IMR-90 (cell line): ENCODE data around the gene TMEM205. TPM values are rescaled to one million over a fixed set of nuclear protein-coding genes. Genes with fewer than 3 reads are reported as not detected.

ENCODE experiments used
- ELK1 ChIP-seq: fragments of 150-350 bp; IDR thresholded peaks from 2 replicates; pipeline ENCODE4 v1.6.1; 2016; ENCODE audit warnings: low read depth, mild to moderate bottlenecking, low read length, moderate library complexity, borderline replicate concordance
- FOS ChIP-seq: fragments of 150-350 bp; IDR thresholded peaks from 2 replicates; pipeline ENCODE4 v1.6.1; 2016; ENCODE audit warnings: low read depth, low read length
- POLR2A ChIP-seq: IDR thresholded peaks from 2 replicates; pipeline ENCODE4 v1.6.1; 2012; ENCODE audit warnings: mild to moderate bottlenecking, low read depth, low read length
- RAD21 ChIP-seq: IDR thresholded peaks from 2 replicates; pipeline ENCODE4 v1.6.1; 2012; ENCODE audit warnings: low read length, improper control_type of control experiment
- polyA plus RNA-seq, 3 experiments: library from polyadenylated mRNA; depleted of rRNA; stranded (reverse); fragments of >200 nt; gene quantifications; 2 replicates each; pipeline ENCODE4 v1.2.3, GENCODE V29; 2012; ENCODE audit warnings: low replicate concordance in 1 of 3
- total RNA-seq: library from RNA; depleted of rRNA; stranded (reverse); fragments of >200 nt; gene quantifications from 2 replicates; pipeline ENCODE4 v1.2.3, GENCODE V29; 2012
- TF ChIP-seq, protein P1 (sequence below): conservative IDR thresholded peaks from 2 replicates; pipeline ENCODE4 v1.5.1; 2012; ENCODE audit warnings: mild to moderate bottlenecking, low read depth, low read length, improper control_type of control experiment

The TMEM205 gene
- total and polyA plus RNA-seq, 2 of the 4 experiments (the other 2 are of a cell fraction): 110 to 136 TPM

- TF ChIP-seq, protein P1, sequence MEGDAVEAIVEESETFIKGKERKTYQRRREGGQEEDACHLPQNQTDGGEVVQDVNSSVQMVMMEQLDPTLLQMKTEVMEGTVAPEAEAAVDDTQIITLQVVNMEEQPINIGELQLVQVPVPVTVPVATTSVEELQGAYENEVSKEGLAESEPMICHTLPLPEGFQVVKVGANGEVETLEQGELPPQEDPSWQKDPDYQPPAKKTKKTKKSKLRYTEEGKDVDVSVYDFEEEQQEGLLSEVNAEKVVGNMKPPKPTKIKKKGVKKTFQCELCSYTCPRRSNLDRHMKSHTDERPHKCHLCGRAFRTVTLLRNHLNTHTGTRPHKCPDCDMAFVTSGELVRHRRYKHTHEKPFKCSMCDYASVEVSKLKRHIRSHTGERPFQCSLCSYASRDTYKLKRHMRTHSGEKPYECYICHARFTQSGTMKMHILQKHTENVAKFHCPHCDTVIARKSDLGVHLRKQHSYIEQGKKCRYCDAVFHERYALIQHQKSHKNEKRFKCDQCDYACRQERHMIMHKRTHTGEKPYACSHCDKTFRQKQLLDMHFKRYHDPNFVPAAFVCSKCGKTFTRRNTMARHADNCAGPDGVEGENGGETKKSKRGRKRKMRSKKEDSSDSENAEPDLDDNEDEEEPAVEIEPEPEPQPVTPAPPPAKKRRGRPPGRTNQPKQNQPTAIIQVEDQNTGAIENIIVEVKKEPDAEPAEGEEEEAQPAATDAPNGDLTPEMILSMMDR: no peak
- TF ChIP-seq FOS (no peak), POLR2A (no peak), RAD21 (no peak; the same call in 1 of the 2 replicates), ELK1 (no peak)
Observed at GRCh38 chr19:11324079-11324661, 21.9 kb downstream of the TMEM205 start (continued).
